ENCODE measurements around the gene ARHGEF17. TPM values are rescaled to one million over a fixed set of nuclear protein-coding genes. Genes with fewer than 3 reads are reported as not detected.

ARHGEF17 gene
- total RNA-seq, 1 donor from 2014 or later, result 77.0 TPM

GRCh38 chr11:73405146-73405510 lies 97.1 kb downstream of the ARHGEF17 start:
- no peak for DNase-seq (ENCODE audit: low spot score, unreplicated experiment)
- no peak overlapping the region for H3K27ac Mint-ChIP-seq
- no peak overlapping the region for H3K4me3 Mint-ChIP-seq (ENCODE audit: low read depth)
- H3K4me1 Mint-ChIP-seq (ENCODE audit: low read depth), result no peaks in the 10 kb centered on the region
- TF ChIP-seq CTCF (IDR thresholded peaks at IDR 0.05; ENCODE audit: unreplicated experiment), result no peak
- H3K9me3 Mint-ChIP-seq (ENCODE audit: low read depth), result no peaks in the 10 kb centered on the region
- H3K27me3 Mint-ChIP-seq, result no peaks in the 10 kb centered on the region
- H3K36me3 Mint-ChIP-seq (ENCODE audit: insufficient read depth), result peaks cover 7% of the 10 kb centered on the region

DNA sequence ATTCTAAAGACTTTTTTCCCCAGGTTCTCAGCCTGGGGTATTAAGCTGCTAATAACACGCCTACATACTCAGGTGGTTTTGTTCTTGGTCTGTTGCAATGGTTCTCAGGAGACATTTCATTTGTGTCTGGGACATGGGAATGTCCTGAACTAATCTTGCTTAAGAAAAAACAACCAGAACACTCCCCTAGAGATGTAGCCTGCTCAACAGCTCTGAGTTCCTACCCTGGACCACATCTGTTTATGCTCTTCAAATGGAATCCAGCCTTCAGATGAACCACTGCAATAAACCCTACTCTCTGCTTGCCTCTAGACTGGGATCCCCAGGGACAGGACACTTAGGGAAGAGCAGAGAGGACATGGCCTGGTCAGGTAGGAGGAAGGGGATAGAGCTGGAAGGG lies 98.1 kb downstream of the ARHGEF17 start:
- Mint-ChIP-seq H3K4me3 (ENCODE audit: low read depth) (no peak overlapping the region), H3K27me3 (no peaks in the 10 kb centered on the region), H3K4me1 (ENCODE audit: low read depth) (no peaks in the 10 kb centered on the region), H3K36me3 (ENCODE audit: insufficient read depth) (peaks cover 7% of the 10 kb centered on the region), H3K9me3 (ENCODE audit: low read depth) (no peaks in the 10 kb centered on the region), H3K27ac (no peak overlapping the region)
- no peak for TF ChIP-seq CTCF (IDR thresholded peaks at IDR 0.05; ENCODE audit: unreplicated experiment)
- no peak for DNase-seq (ENCODE audit: low spot score, unreplicated experiment)

DNA sequence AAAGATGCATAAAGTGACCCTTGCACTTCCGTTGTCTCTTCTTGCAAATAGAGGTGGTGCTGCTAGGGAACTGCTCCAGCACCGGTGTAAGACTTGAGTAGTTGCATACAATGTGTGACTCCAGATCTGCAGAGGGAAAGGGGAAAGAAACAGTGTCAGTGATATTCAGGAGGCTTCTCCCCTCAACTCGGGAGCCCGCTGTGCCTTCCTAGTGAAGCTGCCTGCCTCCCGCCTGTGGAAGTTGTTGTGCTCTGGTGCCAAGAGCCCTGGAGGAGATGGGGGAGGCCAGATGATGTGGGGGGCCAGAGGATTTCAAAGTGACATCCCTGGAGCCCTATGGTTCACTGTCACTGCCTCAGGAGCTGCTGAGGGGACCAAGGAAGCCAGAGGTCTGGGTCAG lies 98.5 kb downstream of the ARHGEF17 start:
- H3K36me3 Mint-ChIP-seq (ENCODE audit: insufficient read depth), result peaks cover 7% of the 10 kb centered on the region
- H3K4me3 Mint-ChIP-seq (ENCODE audit: low read depth), result no peak overlapping the region
- H3K4me1 Mint-ChIP-seq (ENCODE audit: low read depth), result no peaks in the 10 kb centered on the region
- H3K27me3 Mint-ChIP-seq, result no peaks in the 10 kb centered on the region
- no peak overlapping the region for H3K27ac Mint-ChIP-seq
- DNase-seq (ENCODE audit: low spot score, unreplicated experiment), result no peak
- no peak for TF ChIP-seq CTCF (IDR thresholded peaks at IDR 0.05; ENCODE audit: unreplicated experiment)
- H3K9me3 Mint-ChIP-seq (ENCODE audit: low read depth), result no peaks in the 10 kb centered on the region

DNA sequence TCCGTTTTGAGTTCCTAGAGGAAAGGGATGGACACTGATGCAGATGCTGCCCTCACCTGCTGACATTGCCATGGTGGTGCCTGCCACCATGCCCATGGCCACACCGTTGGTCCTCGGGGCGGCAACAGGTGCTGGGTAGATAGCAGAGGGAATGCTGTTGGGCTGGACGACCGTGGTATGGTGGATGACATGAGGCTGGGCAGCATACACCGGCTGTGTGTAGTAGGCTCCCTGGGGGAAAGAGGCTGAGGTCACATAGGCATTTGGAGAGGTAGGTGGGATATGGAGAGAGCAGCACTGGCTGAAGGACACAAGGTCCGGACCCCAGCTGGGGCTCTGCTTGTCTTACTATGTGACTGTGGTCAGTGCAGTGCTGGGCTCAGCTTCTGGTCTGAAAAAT lies 101.4 kb downstream of the ARHGEF17 start:
- no peak overlapping the region for H3K27ac Mint-ChIP-seq
- no peak for TF ChIP-seq CTCF (IDR thresholded peaks at IDR 0.05; ENCODE audit: unreplicated experiment)
- DNase-seq (ENCODE audit: low spot score, unreplicated experiment), result no peak
- peaks cover 7% of the 10 kb centered on the region for H3K36me3 Mint-ChIP-seq (ENCODE audit: insufficient read depth)
- no peaks in the 10 kb centered on the region for H3K27me3 Mint-ChIP-seq
- no peaks in the 10 kb centered on the region for H3K4me1 Mint-ChIP-seq (ENCODE audit: low read depth)
- H3K4me3 Mint-ChIP-seq (ENCODE audit: low read depth), result no peak overlapping the region
- H3K9me3 Mint-ChIP-seq (ENCODE audit: low read depth), result no peaks in the 10 kb centered on the region

- H3K27me3 Mint-ChIP-seq, result no peaks in the 10 kb centered on the region
- TF ChIP-seq CTCF (IDR thresholded peaks at IDR 0.05; ENCODE audit: unreplicated experiment), result no peak
- H3K36me3 Mint-ChIP-seq (ENCODE audit: insufficient read depth), result peaks cover 7% of the 10 kb centered on the region
- no peak overlapping the region for H3K4me3 Mint-ChIP-seq (ENCODE audit: low read depth)
- H3K4me1 Mint-ChIP-seq (ENCODE audit: low read depth), result peaks cover 3% of the 10 kb centered on the region
- no peak overlapping the region for H3K27ac Mint-ChIP-seq
- no peaks in the 10 kb centered on the region for H3K9me3 Mint-ChIP-seq (ENCODE audit: low read depth)
- DNase-seq (ENCODE audit: low spot score, unreplicated experiment), result no peak
These were observed 102.6 kb downstream of the ARHGEF17 start for GRCh38 chr11:73410627-73411026.

All from progenitor cell of endocrine pancreas (in vitro differentiated cells).